CD4-positive, CD25-positive, alpha-beta regulatory T cell (primary cell): Measurements from ENCODE around the gene FBN3. TPM values are rescaled to one million over a fixed set of nuclear protein-coding genes. Genes with fewer than 3 reads are reported as not detected.

Source experiments
- ATAC-seq, 2 donors: fragments of 150-1000 bp; cut with Tn5 transposase; one replicate each; pipeline ENCODE4 v1.10.0; 2021; ENCODE audit warnings: low read depth in 2 of 2, moderate number of reproducible peaks in 2 of 2, moderate library complexity in 1 of 2
- DNase-seq, 3 donors: peaks; one replicate each; pipeline versions ENCODE4 v3.0.0 to v3.0.0-alpha.2; 2012 to 2022; ENCODE audit warnings: mixed read lengths in 1 of 3
- H3K27ac ChIP-seq: one replicate; pipeline ENCODE4 v1.7.0; 2013; ENCODE audit warnings: mild to moderate bottlenecking, low read length; ENCODE audit not compliant: insufficient read depth, poor library complexity, severe bottlenecking
- H3K27me3 ChIP-seq: one replicate; pipeline ENCODE4 v1.7.0; 2013; ENCODE audit warnings: low read length; ENCODE audit not compliant: control insufficient read depth, insufficient read depth
- H3K36me3 ChIP-seq: one replicate; pipeline ENCODE4 v1.7.0; 2013; ENCODE audit warnings: mild to moderate bottlenecking, low read length, moderate library complexity; ENCODE audit not compliant: control insufficient read depth, insufficient read depth
- H3K4me1 ChIP-seq: 2 replicates; pipeline ENCODE4 v1.7.0; 2013; ENCODE audit warnings: mild to moderate bottlenecking, low read length; ENCODE audit not compliant: insufficient read depth, control insufficient read depth, poor library complexity, severe bottlenecking
- H3K4me3 ChIP-seq: one replicate; pipeline ENCODE4 v1.7.0; 2013; ENCODE audit warnings: low read depth, mild to moderate bottlenecking, low read length, moderate library complexity
- H3K9me3 ChIP-seq, 2 experiments: 1 replicate in 1 of 2; 2 replicates in 1 of 2; pipeline ENCODE4 v1.7.0; 2013; ENCODE audit warnings: low read length in 2 of 2, mild to moderate bottlenecking in 1 of 2, moderate library complexity in 1 of 2; ENCODE audit not compliant: control insufficient read depth in 2 of 2
- H3K27ac Mint-ChIP-seq, 3 donors: one replicate each; pipeline ENCODE4 v1.8.0; 2020 to 2022; ENCODE audit warnings: mild to moderate bottlenecking in 3 of 3, mixed read lengths in 3 of 3, moderate library complexity in 2 of 3
- H3K27me3 Mint-ChIP-seq: one replicate; pipeline ENCODE4 v1.8.0; 2022; ENCODE audit warnings: mild to moderate bottlenecking, mixed read lengths
- H3K36me3 Mint-ChIP-seq: one replicate; pipeline ENCODE4 v1.8.0; 2020; ENCODE audit warnings: mixed read lengths
- H3K4me1 Mint-ChIP-seq, 4 donors: one replicate each; pipeline ENCODE4 v1.8.0; 2020 to 2022; ENCODE audit warnings: mixed read lengths in 4 of 4, mild to moderate bottlenecking in 1 of 4
- H3K4me3 Mint-ChIP-seq, 4 donors: one replicate each; pipeline ENCODE4 v1.8.0; 2020 to 2022; ENCODE audit warnings: mild to moderate bottlenecking in 4 of 4, mixed read lengths in 4 of 4, moderate library complexity in 3 of 4
- H3K9me3 Mint-ChIP-seq, 7 donors: one replicate each; pipeline ENCODE4 v1.8.0; 2020 to 2022; ENCODE audit warnings: mixed read lengths in 7 of 7, mild to moderate bottlenecking in 3 of 7, moderate library complexity in 2 of 7
- polyA plus RNA-seq, 4 donors: library from polyadenylated mRNA; unstranded; fragments of 300-500 nt; fragmentation: Illumina TruSeq; gene quantifications; one replicate each; pipeline ENCODE4 v1.2.3, GENCODE V29; 2021
- total RNA-seq: library from RNA; stranded (reverse); gene quantifications from one replicate; pipeline ENCODE4 v1.2.3, GENCODE V29; 2022

The FBN3 gene
- total and polyA plus RNA-seq, 5 donors from 2014 or later = 0.07 TPM; not detected in 4

- no peaks in the 10 kb centered on the region for H3K4me1 ChIP-seq
- no peaks in the 10 kb centered on the region for H3K36me3 ChIP-seq
- Mint-ChIP-seq H3K36me3 (no peaks in the 10 kb centered on the region), H3K27ac (no peak overlapping the region), H3K4me3 (no peak overlapping the region), H3K9me3 (no peaks in the 10 kb centered on the region), H3K4me1 (peaks cover 0 to 1% (median 0%) of the 10 kb centered on the region in 4 donors), H3K27me3 (peaks cover 5% of the 10 kb centered on the region)
- H3K9me3 ChIP-seq = no peaks in the 10 kb centered on the region
- DNase-seq (no peak), ATAC-seq (no peak)
- no peak overlapping the region for H3K4me3 ChIP-seq
- no peaks in the 10 kb centered on the region for H3K27me3 ChIP-seq
- no peak overlapping the region for H3K27ac ChIP-seq
These were observed 13.3 kb downstream of the FBN3 start for GRCh38 chr19:8135946-8136618.

GRCh38 chr19:8132858-8133458, 16.4 kb downstream of the FBN3 start:
- Mint-ChIP-seq H3K4me1 (peaks cover 0 to 1% (median 0%) of the 10 kb centered on the region in 4 donors), H3K27ac (no peak overlapping the region), H3K9me3 (no peaks in the 10 kb centered on the region), H3K36me3 (no peaks in the 10 kb centered on the region), H3K27me3 (peaks cover 5% of the 10 kb centered on the region), H3K4me3 (no peak overlapping the region)
- H3K36me3 ChIP-seq = no peaks in the 10 kb centered on the region
- H3K4me3 ChIP-seq = no peak overlapping the region
- no peaks in the 10 kb centered on the region for H3K4me1 ChIP-seq
- no peak for DNase-seq
- no peak overlapping the region for H3K27ac ChIP-seq
- no peak for ATAC-seq
- no peaks in the 10 kb centered on the region for H3K27me3 ChIP-seq
- no peaks in the 10 kb centered on the region for H3K9me3 ChIP-seq

GRCh38 chr19:8131517-8131916, 17.9 kb downstream of the FBN3 start:
- Histone ChIP-seq H3K36me3 (no peaks in the 10 kb centered on the region), H3K4me3 (no peak overlapping the region), H3K27me3 (no peaks in the 10 kb centered on the region), H3K9me3 (no peaks in the 10 kb centered on the region), H3K27ac (no peak overlapping the region), H3K4me1 (no peaks in the 10 kb centered on the region)
- Mint-ChIP-seq H3K36me3 (no peaks in the 10 kb centered on the region), H3K4me1 (peaks cover 0 to 1% (median 0%) of the 10 kb centered on the region in 4 donors), H3K9me3 (no peaks in the 10 kb centered on the region), H3K27ac (no peak overlapping the region), H3K27me3 (no peaks in the 10 kb centered on the region), H3K4me3 (no peak overlapping the region)
- DNase-seq (no peak), ATAC-seq (no peak)

- DNase-seq (no peak), ATAC-seq (no peak)
- no peak overlapping the region for H3K4me3 ChIP-seq
- Mint-ChIP-seq H3K4me3 (no peak overlapping the region), H3K27ac (no peak overlapping the region), H3K36me3 (no peaks in the 10 kb centered on the region), H3K27me3 (no peaks in the 10 kb centered on the region), H3K4me1 (peaks cover 0 to 1% (median 0%) of the 10 kb centered on the region in 4 donors), H3K9me3 (no peaks in the 10 kb centered on the region)
- no peaks in the 10 kb centered on the region for H3K4me1 ChIP-seq
- H3K27ac ChIP-seq = no peak overlapping the region
- no peaks in the 10 kb centered on the region for H3K27me3 ChIP-seq
- no peaks in the 10 kb centered on the region for H3K9me3 ChIP-seq
- H3K36me3 ChIP-seq = no peaks in the 10 kb centered on the region
These were observed 20.3 kb downstream of the FBN3 start for GRCh38 chr19:8129061-8129618.

GRCh38 chr19:8128551-8128950, 20.8 kb downstream of the FBN3 start:
- Mint-ChIP-seq H3K9me3 (no peaks in the 10 kb centered on the region), H3K36me3 (no peaks in the 10 kb centered on the region), H3K27ac (no peak overlapping the region), H3K27me3 (no peaks in the 10 kb centered on the region), H3K4me1 (peaks cover 0 to 1% (median 0%) of the 10 kb centered on the region in 4 donors), H3K4me3 (no peak overlapping the region)
- Histone ChIP-seq H3K27me3 (no peaks in the 10 kb centered on the region), H3K4me3 (no peak overlapping the region), H3K4me1 (no peaks in the 10 kb centered on the region), H3K9me3 (no peaks in the 10 kb centered on the region), H3K36me3 (no peaks in the 10 kb centered on the region), H3K27ac (no peak overlapping the region)
- DNase-seq = no peak
- ATAC-seq = no peak

GRCh38 chr19:8127311-8127710, 22.1 kb downstream of the FBN3 start:
- Mint-ChIP-seq H3K27ac (no peak overlapping the region), H3K36me3 (no peaks in the 10 kb centered on the region), H3K4me1 (peaks cover 0 to 1% (median 0%) of the 10 kb centered on the region in 4 donors), H3K9me3 (no peaks in the 10 kb centered on the region), H3K4me3 (no peak overlapping the region), H3K27me3 (no peaks in the 10 kb centered on the region)
- Histone ChIP-seq H3K27me3 (no peaks in the 10 kb centered on the region), H3K9me3 (no peaks in the 10 kb centered on the region), H3K36me3 (no peaks in the 10 kb centered on the region), H3K27ac (no peak overlapping the region), H3K4me3 (no peak overlapping the region), H3K4me1 (no peaks in the 10 kb centered on the region)
- DNase-seq (no peak), ATAC-seq (no peak)

GRCh38 chr19:8126511-8126910, 22.9 kb downstream of the FBN3 start:
- no peaks in the 10 kb centered on the region for H3K4me1 ChIP-seq
- no peak overlapping the region for H3K27ac ChIP-seq
- Mint-ChIP-seq H3K9me3 (no peaks in the 10 kb centered on the region), H3K36me3 (no peaks in the 10 kb centered on the region), H3K27me3 (no peaks in the 10 kb centered on the region), H3K4me1 (no peaks in the 10 kb centered on the region), H3K27ac (no peak overlapping the region), H3K4me3 (no peak overlapping the region)
- no peaks in the 10 kb centered on the region for H3K9me3 ChIP-seq
- ATAC-seq (no peak), DNase-seq (no peak)
- H3K4me3 ChIP-seq = no peak overlapping the region
- H3K36me3 ChIP-seq = no peaks in the 10 kb centered on the region
- no peaks in the 10 kb centered on the region for H3K27me3 ChIP-seq

- H3K27ac Mint-ChIP-seq = no peak overlapping the region
- no peaks in the 10 kb centered on the region for H3K36me3 Mint-ChIP-seq
- no peak overlapping the region for H3K4me3 Mint-ChIP-seq
These were observed 23.4 kb downstream of the FBN3 start for GRCh38 chr19:8126008-8126407.

More at GRCh38 chr19:8126008-8126407, 23.4 kb downstream of the FBN3 start:
- no peaks in the 10 kb centered on the region for H3K9me3 Mint-ChIP-seq
- no peaks in the 10 kb centered on the region for H3K4me1 Mint-ChIP-seq
- no peaks in the 10 kb centered on the region for H3K27me3 ChIP-seq
- H3K4me3 ChIP-seq = no peak overlapping the region
- no peak for DNase-seq
- no peak overlapping the region for H3K27ac ChIP-seq
- H3K9me3 ChIP-seq = no peaks in the 10 kb centered on the region
- H3K36me3 ChIP-seq = no peaks in the 10 kb centered on the region
- H3K4me1 ChIP-seq = no peaks in the 10 kb centered on the region
- no peaks in the 10 kb centered on the region for H3K27me3 Mint-ChIP-seq
- ATAC-seq = no peak
